Esophagus squamous epithelium (tissue), 5 donors: Measurements from ENCODE around the gene UVRAG. TPM values are rescaled to one million over a fixed set of nuclear protein-coding genes. Genes with fewer than 3 reads are reported as not detected.
A peak's percentile ranks its signal among the peaks of the same experiment; 100 is the strongest.

ENCODE experiments used
- DNase-seq: peaks from one replicate; lab custom pipeline; 2025; lab: John Stamatoyannopoulos, UW
- H3K27ac ChIP-seq, 4 donors: fragments of 200-600 bp; sonication (generic); one replicate each; pipeline ENCODE4 v1.5.1; 2016 to 2019; ENCODE audit warnings: mild to moderate bottlenecking in 1 of 4
- H3K27me3 ChIP-seq, 4 donors: fragments of 200-600 bp; sonication (generic); 1 replicate in 3 of 4; 2 replicates in 1 of 4; pipeline versions ENCODE4 v1.5.1 to v1.6.0; 2017 to 2021; ENCODE audit warnings: antibody characterized with exemption in 1 of 4
- H3K36me3 ChIP-seq, 3 donors: fragments of 200-600 bp; sonication (generic); one replicate each; pipeline ENCODE4 v1.5.1; 2016 to 2019
- H3K4me1 ChIP-seq, 3 donors: fragments of 200-600 bp; sonication (generic); one replicate each; pipeline ENCODE4 v1.5.1; 2017 to 2019
- H3K4me3 ChIP-seq, 4 donors: fragments of 200-600 bp; sonication (generic); 1 replicate in 3 of 4; 2 replicates in 1 of 4; pipeline ENCODE4 v1.5.1; 2016 to 2019; ENCODE audit warnings: mild to moderate bottlenecking in 2 of 4, moderate library complexity in 1 of 4
- H3K9me3 ChIP-seq, 3 donors: fragments of 200-600 bp; sonication (generic); one replicate each; pipeline ENCODE4 v1.5.1; 2016 to 2019
- CTCF ChIP-seq, 6 experiments: fragments of 450-650 bp in 4 of 6; fragments of 200-600 bp in 2 of 6; sonication (generic) in 2 of 6; IDR thresholded peaks; one replicate each; pipeline ENCODE4 v1.5.1; 2016 to 2019; ENCODE audit warnings: antibody characterized with exemption in 6 of 6, mild to moderate bottlenecking in 4 of 6, moderate library complexity in 4 of 6
- POLR2A ChIP-seq, 4 donors: fragments of 450-650 bp; IDR thresholded peaks; one replicate each; pipeline ENCODE4 v1.6.1; 2017; ENCODE audit warnings: antibody characterized with exemption in 4 of 4, mild to moderate bottlenecking in 4 of 4, moderate library complexity in 3 of 4
- WGBS, 2 donors: methylation state at CpG; one replicate each; pipeline ENCODE4 v1.1.5; 2018; 5-methylcytosine and 5-hydroxymethylcytosine counted together
- intact Hi-C: fragments of 100-400 bp; cut with DNase I; formaldehyde crosslinking; loops from one replicate; pipeline ENCODE4 v1.15.0; 2022
- total RNA-seq, 4 donors: library from RNA; depleted of rRNA; stranded (reverse); fragments of >200 nt; gene quantifications; one replicate each; pipeline ENCODE4 v1.1.0, GENCODE V29; 2016
- donor health status: DM: yes; HTN: yes; CAD: no.

UVRAG gene
- total RNA-seq, 4 donors from 2014 or later = 3.5 to 15.4 (median 8.5) TPM

- Histone ChIP-seq H3K36me3 (no peaks in the 10 kb centered on the region), H3K27me3 (no peaks in the 10 kb centered on the region), H3K4me3 (no peak overlapping the region), H3K9me3 (no peaks in the 10 kb centered on the region), H3K4me1 (peaks cover 14 to 65% (median 19%) of the 10 kb centered on the region in 3 donors), H3K27ac (peak overlapping the region in 1 of 4 donors; percentile 17)
- TF ChIP-seq POLR2A (IDR thresholded peaks at IDR 0.05) (no peak), CTCF (IDR thresholded peaks at IDR 0.05) (no peak)
- no peak for DNase-seq
- intact Hi-C loops = no loop called here
- 60 to 62% methylated on average over 4 of the region's 4 CpGs for WGBS, 2 donors
These were observed 8.9 kb downstream of the UVRAG start for GRCh38 chr11:75823946-75824345.

GRCh38 chr11:75826461-75827230 is 11.6 kb downstream of the UVRAG start:
- no peaks in the 10 kb centered on the region for H3K27me3 ChIP-seq
- 24 to 27% methylated on average over 4 of the region's 4 CpGs for WGBS, 2 donors
- TF ChIP-seq CTCF (IDR thresholded peaks at IDR 0.05) (no peak), POLR2A (IDR thresholded peaks at IDR 0.05) (no peak)
- DNase-seq = no peak
- H3K36me3 ChIP-seq = no peaks in the 10 kb centered on the region
- peaks cover 7 to 45% (median 19%) of the 10 kb centered on the region in 3 donors for H3K4me1 ChIP-seq
- H3K4me3 ChIP-seq = peak overlapping the region in 1 of 4 donors; percentile 29
- H3K9me3 ChIP-seq = no peaks in the 10 kb centered on the region
- intact Hi-C loops = no loop called here
- peak overlapping the region; percentile 56 to 84 (median 72) for H3K27ac ChIP-seq

GRCh38 chr11:75827562-75827961 is 12.6 kb downstream of the UVRAG start:
- TF ChIP-seq CTCF (IDR thresholded peaks at IDR 0.05) = no peak
- TF ChIP-seq POLR2A (IDR thresholded peaks at IDR 0.05) = no peak
- H3K27ac ChIP-seq = peak overlapping the region in 3 of 4 donors; percentile 69 to 84 (median 75)
- H3K27me3 ChIP-seq = no peaks in the 10 kb centered on the region

GRCh38 chr11:75831915-75832502 is 17.0 kb downstream of the UVRAG start:
- intact Hi-C loops = no loop called here
- H3K4me3 ChIP-seq = no peak overlapping the region
- 90 to 93% methylated on average over 6 of the region's 6 CpGs for WGBS, 2 donors
- H3K4me1 ChIP-seq = peaks cover 0 to 13% (median 4%) of the 10 kb centered on the region in 3 donors
- TF ChIP-seq POLR2A (IDR thresholded peaks at IDR 0.05) = no peak
- TF ChIP-seq CTCF (IDR thresholded peaks at IDR 0.05) = no peak
- no peaks in the 10 kb centered on the region for H3K27me3 ChIP-seq
- H3K36me3 ChIP-seq = no peaks in the 10 kb centered on the region
- H3K27ac ChIP-seq = no peak overlapping the region
- DNase-seq = no peak
- no peaks in the 10 kb centered on the region for H3K9me3 ChIP-seq

More at GRCh38 chr11:75827562-75827961, 12.6 kb downstream of the UVRAG start:
- no peaks in the 10 kb centered on the region for H3K9me3 ChIP-seq
- WGBS, 2 donors = 65 to 73% methylated on average over 4 to 5 of the region's 5 CpGs
- no peak overlapping the region for H3K4me3 ChIP-seq
- no peaks in the 10 kb centered on the region for H3K36me3 ChIP-seq
- H3K4me1 ChIP-seq = peaks cover 7 to 45% (median 19%) of the 10 kb centered on the region in 3 donors
- intact Hi-C loops = no loop called here
- no peak for DNase-seq

GRCh38 chr11:75834728-75835127 is 19.7 kb downstream of the UVRAG start:
- H3K27ac ChIP-seq = no peak overlapping the region
- peaks cover 0 to 9% (median 0%) of the 10 kb centered on the region in 3 donors for H3K4me1 ChIP-seq
- WGBS, 2 donors = 78 to 88% methylated on average over 3 of the region's 3 CpGs
- H3K4me3 ChIP-seq = no peak overlapping the region
- DNase-seq = no peak
- H3K9me3 ChIP-seq = no peaks in the 10 kb centered on the region
- H3K27me3 ChIP-seq = no peaks in the 10 kb centered on the region
- intact Hi-C loops = no loop called here
- TF ChIP-seq CTCF (IDR thresholded peaks at IDR 0.05) (no peak), POLR2A (IDR thresholded peaks at IDR 0.05) (no peak)
- H3K36me3 ChIP-seq = peaks cover 0 to 8% (median 0%) of the 10 kb centered on the region in 3 donors
